A549 (cell line): ENCODE measurements around the gene PCDHA2.

ENCODE experiments used
- CHD4 ChIP-seq: fragments of 200-600 bp; sonication (generic); IDR thresholded peaks from 2 replicates; pipeline ENCODE4 v1.6.1; 2016; ENCODE audit warnings: antibody characterized with exemption, mild to moderate bottlenecking, borderline replicate concordance
- POLR2A ChIP-seq: IDR thresholded peaks from 2 replicates; pipeline ENCODE4 v1.6.1; 2012; ENCODE audit warnings: mild to moderate bottlenecking, low read length
- RAD21 ChIP-seq, 2 experiments: fragments of >200 bp in 1 of 2; sonication (Bioruptor Twin) in 1 of 2; formaldehyde crosslinking in 1 of 2; IDR thresholded peaks in 1 of 2; conservative IDR thresholded peaks in 1 of 2; 2 replicates in 1 of 2; 3 replicates in 1 of 2; pipeline ENCODE4 v1.6.1; 2012 to 2018; ENCODE audit warnings: inconsistent platforms in 1 of 2
- ZFP36 ChIP-seq: fragments of 450-650 bp; IDR thresholded peaks from 2 replicates; pipeline ENCODE4 v1.6.1; 2014; ENCODE audit warnings: borderline replicate concordance; ENCODE audit not compliant: partially characterized antibody
- TF ChIP-seq, protein P1 (sequence below): fragments of >200 bp; sonication (Bioruptor Twin); formaldehyde crosslinking; IDR thresholded peaks from 3 replicates; pipeline ENCODE4 v1.5.1; 2016
- TF ChIP-seq, protein P2 (sequence below): fragments of 200-600 bp; sonication (generic); IDR thresholded peaks from 2 replicates; pipeline ENCODE4 v1.6.1; 2016; ENCODE audit warnings: antibody characterized with exemption, mild to moderate bottlenecking, moderate library complexity

DNA sequence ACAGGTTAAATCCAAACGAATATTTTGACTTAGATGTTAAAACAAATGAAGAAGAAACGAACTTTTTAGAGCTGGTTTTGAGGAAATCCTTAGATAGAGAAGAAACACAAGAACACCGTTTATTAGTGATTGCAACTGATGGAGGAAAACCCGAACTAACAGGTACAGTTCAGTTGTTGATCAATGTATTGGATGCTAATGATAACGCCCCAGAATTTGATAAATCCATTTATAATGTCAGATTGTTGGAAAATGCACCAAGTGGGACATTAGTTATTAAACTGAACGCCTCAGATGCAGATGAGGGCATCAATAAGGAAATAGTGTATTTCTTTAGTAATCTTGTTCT, 27.6 kb downstream of the PCDHA2 start:
- TF ChIP-seq ZFP36 = no peak
- TF ChIP-seq POLR2A = no peak
- TF ChIP-seq, protein P1, sequence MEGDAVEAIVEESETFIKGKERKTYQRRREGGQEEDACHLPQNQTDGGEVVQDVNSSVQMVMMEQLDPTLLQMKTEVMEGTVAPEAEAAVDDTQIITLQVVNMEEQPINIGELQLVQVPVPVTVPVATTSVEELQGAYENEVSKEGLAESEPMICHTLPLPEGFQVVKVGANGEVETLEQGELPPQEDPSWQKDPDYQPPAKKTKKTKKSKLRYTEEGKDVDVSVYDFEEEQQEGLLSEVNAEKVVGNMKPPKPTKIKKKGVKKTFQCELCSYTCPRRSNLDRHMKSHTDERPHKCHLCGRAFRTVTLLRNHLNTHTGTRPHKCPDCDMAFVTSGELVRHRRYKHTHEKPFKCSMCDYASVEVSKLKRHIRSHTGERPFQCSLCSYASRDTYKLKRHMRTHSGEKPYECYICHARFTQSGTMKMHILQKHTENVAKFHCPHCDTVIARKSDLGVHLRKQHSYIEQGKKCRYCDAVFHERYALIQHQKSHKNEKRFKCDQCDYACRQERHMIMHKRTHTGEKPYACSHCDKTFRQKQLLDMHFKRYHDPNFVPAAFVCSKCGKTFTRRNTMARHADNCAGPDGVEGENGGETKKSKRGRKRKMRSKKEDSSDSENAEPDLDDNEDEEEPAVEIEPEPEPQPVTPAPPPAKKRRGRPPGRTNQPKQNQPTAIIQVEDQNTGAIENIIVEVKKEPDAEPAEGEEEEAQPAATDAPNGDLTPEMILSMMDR = no peak; the same call in 1 of the 3 replicates
- TF ChIP-seq, protein P2, sequence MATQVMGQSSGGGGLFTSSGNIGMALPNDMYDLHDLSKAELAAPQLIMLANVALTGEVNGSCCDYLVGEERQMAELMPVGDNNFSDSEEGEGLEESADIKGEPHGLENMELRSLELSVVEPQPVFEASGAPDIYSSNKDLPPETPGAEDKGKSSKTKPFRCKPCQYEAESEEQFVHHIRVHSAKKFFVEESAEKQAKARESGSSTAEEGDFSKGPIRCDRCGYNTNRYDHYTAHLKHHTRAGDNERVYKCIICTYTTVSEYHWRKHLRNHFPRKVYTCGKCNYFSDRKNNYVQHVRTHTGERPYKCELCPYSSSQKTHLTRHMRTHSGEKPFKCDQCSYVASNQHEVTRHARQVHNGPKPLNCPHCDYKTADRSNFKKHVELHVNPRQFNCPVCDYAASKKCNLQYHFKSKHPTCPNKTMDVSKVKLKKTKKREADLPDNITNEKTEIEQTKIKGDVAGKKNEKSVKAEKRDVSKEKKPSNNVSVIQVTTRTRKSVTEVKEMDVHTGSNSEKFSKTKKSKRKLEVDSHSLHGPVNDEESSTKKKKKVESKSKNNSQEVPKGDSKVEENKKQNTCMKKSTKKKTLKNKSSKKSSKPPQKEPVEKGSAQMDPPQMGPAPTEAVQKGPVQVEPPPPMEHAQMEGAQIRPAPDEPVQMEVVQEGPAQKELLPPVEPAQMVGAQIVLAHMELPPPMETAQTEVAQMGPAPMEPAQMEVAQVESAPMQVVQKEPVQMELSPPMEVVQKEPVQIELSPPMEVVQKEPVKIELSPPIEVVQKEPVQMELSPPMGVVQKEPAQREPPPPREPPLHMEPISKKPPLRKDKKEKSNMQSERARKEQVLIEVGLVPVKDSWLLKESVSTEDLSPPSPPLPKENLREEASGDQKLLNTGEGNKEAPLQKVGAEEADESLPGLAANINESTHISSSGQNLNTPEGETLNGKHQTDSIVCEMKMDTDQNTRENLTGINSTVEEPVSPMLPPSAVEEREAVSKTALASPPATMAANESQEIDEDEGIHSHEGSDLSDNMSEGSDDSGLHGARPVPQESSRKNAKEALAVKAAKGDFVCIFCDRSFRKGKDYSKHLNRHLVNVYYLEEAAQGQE = no peak
- TF ChIP-seq CHD4 = no peak
- TF ChIP-seq RAD21 (conservative IDR thresholded peaks at IDR 0.05 in 1 of 2, IDR thresholded peaks at IDR 0.05 in 1 of 2) = no peak
